Endothelial cell (in vitro differentiated cells): Measurements from ENCODE around the gene PCDHA3. TPM values are rescaled to one million over a fixed set of nuclear protein-coding genes. Genes with fewer than 3 reads are reported as not detected.

ENCODE experiments used
- DNase-seq: peaks from one replicate; pipeline ENCODE4 v3.0.0; 2021; ENCODE audit warnings: low spot score
- H3K27ac Mint-ChIP-seq: one replicate; pipeline ENCODE4 v1.8.0; 2021; ENCODE audit warnings: mixed read lengths, inconsistent platforms; ENCODE audit not compliant: unreplicated experiment
- H3K27me3 Mint-ChIP-seq: one replicate; pipeline ENCODE4 v1.8.0; 2021; ENCODE audit warnings: mild to moderate bottlenecking, moderate library complexity, mixed read lengths, inconsistent platforms; ENCODE audit not compliant: unreplicated experiment
- H3K36me3 Mint-ChIP-seq: one replicate; pipeline ENCODE4 v1.8.0; 2021; ENCODE audit warnings: mild to moderate bottlenecking, low read depth, mixed read lengths, inconsistent platforms; ENCODE audit not compliant: unreplicated experiment
- H3K4me1 Mint-ChIP-seq: one replicate; pipeline ENCODE4 v1.8.0; 2021; ENCODE audit warnings: mild to moderate bottlenecking, mixed read lengths, inconsistent platforms; ENCODE audit not compliant: unreplicated experiment
- H3K4me3 Mint-ChIP-seq: one replicate; pipeline ENCODE4 v1.8.0; 2021; ENCODE audit warnings: mild to moderate bottlenecking, mixed read lengths, inconsistent platforms; ENCODE audit not compliant: unreplicated experiment
- H3K9me3 Mint-ChIP-seq: one replicate; pipeline ENCODE4 v1.8.0; 2021; ENCODE audit warnings: mixed read lengths, inconsistent platforms; ENCODE audit not compliant: unreplicated experiment
- CTCF ChIP-seq: fragments of 200-600 bp; sonication (generic); IDR thresholded peaks from one replicate; pipeline ENCODE4 v1.5.0; 2021; ENCODE audit warnings: antibody characterized with exemption; ENCODE audit not compliant: unreplicated experiment
- long read RNA-seq: library from polyadenylated mRNA; unstranded; transcript quantifications from one replicate; pipeline ENCODE4 v2.0.0, GENCODE V29; 2020; ENCODE audit not compliant: unreplicated experiment
- total RNA-seq: library from RNA; stranded (reverse); fragmentation: NEBNext Ultra II Directional; extraction: Animal tissue kit (Norgen Biotek cat#: 25700); gene quantifications from one replicate; pipeline ENCODE4 v1.2.1, GENCODE V29; 2021; ENCODE audit not compliant: unreplicated experiment

Gene PCDHA3
- 2.6 TPM for total RNA-seq
- long read RNA-seq: 0 reads

GRCh38 chr5:140800816-140801493 is at the start of gene PCDHA3:
Gene PCDHA3 (plus strand): TSS chr5:140801057.
- DNase-seq: no peak
- Mint-ChIP-seq H3K36me3 (peaks cover 22% of the 10 kb centered on the region), H3K4me3 (no peak within 1 kb of the TSS), H3K4me1 (no peaks in the 10 kb centered on the region), H3K9me3 (no peaks in the 10 kb centered on the region), H3K27me3 (peaks cover 4% of the 10 kb centered on the region), H3K27ac (no peak within 1 kb of the TSS)
- peak; percentile 5 for TF ChIP-seq CTCF

GRCh38 chr5:140753561-140753960 is 47.3 kb upstream of the PCDHA3 start:
- Mint-ChIP-seq H3K27ac (no peak overlapping the region), H3K9me3 (peaks cover 15% of the 10 kb centered on the region), H3K27me3 (peaks cover 2% of the 10 kb centered on the region), H3K4me3 (no peak overlapping the region), H3K4me1 (no peaks in the 10 kb centered on the region), H3K36me3 (no peaks in the 10 kb centered on the region)
- no peak for TF ChIP-seq CTCF
- DNase-seq: no peak

DNA sequence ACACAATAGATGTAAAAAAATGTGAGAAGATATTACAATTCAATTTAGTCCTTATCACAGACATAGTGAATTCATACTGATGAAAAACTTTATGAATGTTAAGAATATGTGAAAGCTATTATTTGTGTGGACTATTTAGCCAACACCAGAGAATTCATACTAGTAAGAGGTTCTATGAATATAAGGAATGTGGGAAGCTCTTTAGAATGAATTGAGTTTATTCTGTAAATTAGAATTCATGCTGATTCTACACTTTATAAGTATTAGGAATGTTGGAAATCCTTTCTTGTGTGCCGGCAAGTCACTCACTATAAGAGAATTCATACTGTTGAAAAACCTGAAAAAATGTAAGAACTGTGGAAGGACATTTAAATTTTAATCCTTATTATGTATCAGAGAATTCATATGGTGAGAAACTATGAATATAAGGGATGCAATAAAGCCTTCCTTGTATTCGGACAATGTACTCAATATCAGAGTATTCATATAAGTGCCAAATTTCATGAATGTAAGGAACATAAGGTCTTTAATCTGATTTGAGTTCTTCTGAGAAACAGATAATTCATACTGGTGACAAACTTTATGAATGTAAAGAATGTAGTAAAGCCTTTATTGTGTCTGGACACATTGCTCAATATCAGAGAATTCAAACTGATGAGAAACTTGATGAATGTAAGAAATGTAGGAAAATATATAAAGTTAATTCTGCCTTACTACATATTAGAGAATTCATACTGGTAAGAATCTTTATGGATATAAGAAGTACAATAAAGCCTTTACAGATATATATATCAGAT is 36.5 kb upstream of the PCDHA3 start:
- H3K4me3 Mint-ChIP-seq: no peak overlapping the region
- H3K36me3 Mint-ChIP-seq: peaks cover 4% of the 10 kb centered on the region
- no peak overlapping the region for H3K27ac Mint-ChIP-seq
- H3K27me3 Mint-ChIP-seq: no peaks in the 10 kb centered on the region
- no peak for DNase-seq
- no peaks in the 10 kb centered on the region for H3K4me1 Mint-ChIP-seq
- peaks cover 37% of the 10 kb centered on the region for H3K9me3 Mint-ChIP-seq
- TF ChIP-seq CTCF: no peak

GRCh38 chr5:140767444-140767843 is 33.4 kb upstream of the PCDHA3 start:
- no peaks in the 10 kb centered on the region for H3K27me3 Mint-ChIP-seq
- peaks cover 37% of the 10 kb centered on the region for H3K9me3 Mint-ChIP-seq
- H3K4me3 Mint-ChIP-seq: no peak overlapping the region
- TF ChIP-seq CTCF: no peak
- H3K4me1 Mint-ChIP-seq: no peaks in the 10 kb centered on the region
- peaks cover 8% of the 10 kb centered on the region for H3K36me3 Mint-ChIP-seq
- no peak overlapping the region for H3K27ac Mint-ChIP-seq
- no peak for DNase-seq

DNA sequence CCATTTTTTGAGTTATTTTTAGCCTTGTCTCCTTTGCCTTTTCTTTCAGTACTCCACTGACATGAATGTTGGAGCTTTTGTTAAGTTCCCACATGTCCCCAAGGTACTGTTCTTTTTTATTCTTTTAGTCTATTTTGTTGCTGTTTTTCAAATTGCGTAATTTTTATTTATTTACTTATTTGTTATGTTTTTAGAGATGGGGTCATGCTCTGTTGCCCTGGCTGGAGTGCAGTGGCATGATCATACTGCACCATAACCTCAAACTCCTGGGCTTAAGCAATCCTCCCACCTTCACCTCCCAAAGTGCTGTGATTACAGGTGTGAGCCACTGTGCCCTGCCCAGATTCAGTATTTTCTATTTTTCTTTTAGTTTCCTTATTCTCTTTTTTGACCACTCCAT is 20.3 kb upstream of the PCDHA3 start:
- H3K4me1 Mint-ChIP-seq: no peaks in the 10 kb centered on the region
- no peak overlapping the region for H3K4me3 Mint-ChIP-seq
- TF ChIP-seq CTCF: no peak
- no peaks in the 10 kb centered on the region for H3K27me3 Mint-ChIP-seq
- H3K27ac Mint-ChIP-seq: no peak overlapping the region
- peaks cover 41% of the 10 kb centered on the region for H3K9me3 Mint-ChIP-seq
- H3K36me3 Mint-ChIP-seq: peaks cover 30% of the 10 kb centered on the region
- no peak for DNase-seq
